ENCODE measurements around the gene PAX2.

Gene PAX2

DNA sequence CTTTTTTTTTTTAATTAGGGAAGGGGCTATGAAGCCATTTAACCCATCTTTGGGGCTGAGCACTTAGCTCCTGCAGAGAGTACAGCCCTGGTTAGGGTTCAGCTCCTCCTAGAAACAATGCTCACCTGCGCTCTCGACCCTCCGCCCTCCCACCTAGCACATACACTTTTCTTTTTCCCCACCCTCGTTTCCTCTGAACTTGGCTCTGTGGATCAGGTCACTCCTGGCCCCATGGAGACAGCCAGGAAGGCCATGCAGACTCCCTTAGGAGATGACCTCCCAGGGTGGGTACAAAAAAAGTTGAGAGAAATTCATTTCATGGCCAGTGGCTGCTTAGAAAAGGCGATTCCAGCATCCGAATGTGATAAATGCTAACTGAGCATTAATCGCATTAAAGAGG lies 15.8 kb downstream of the PAX2 start:
- DNase-seq, result no peak

DNA sequence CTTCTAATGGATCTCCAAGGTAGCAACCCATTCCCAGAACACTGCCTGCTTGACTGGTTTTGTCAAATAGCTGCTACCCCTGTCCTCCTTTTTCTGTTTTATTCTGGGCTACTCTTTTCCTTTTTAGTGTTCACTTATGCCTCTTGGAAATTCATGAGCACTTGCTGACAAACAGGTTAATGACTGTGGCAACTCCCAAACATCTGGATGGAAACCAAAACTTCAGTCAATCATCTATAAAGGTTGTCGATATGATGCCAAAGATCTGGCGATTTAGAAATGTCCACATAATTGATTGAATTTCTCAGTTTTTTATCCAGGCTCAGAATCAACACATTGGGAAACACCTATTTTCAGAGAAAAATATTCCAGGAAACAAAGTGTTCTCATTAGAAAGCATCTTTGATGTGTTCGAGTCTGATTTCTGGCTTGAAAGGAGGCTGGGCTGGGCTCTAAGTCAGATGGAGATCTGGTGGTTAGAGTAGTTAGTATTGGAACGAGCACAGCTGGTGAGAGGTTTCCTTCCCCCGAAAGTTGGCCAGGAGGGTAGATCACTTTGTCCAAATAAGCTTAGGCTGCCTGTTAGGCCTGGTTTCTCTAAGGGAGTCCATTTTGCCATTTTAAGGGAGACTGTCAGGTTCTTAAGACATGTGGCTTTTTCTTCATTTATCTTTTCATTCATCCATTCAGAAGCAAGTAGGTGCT lies 17.8 kb downstream of the PAX2 start:
- DNase-seq, result no peak

DNA sequence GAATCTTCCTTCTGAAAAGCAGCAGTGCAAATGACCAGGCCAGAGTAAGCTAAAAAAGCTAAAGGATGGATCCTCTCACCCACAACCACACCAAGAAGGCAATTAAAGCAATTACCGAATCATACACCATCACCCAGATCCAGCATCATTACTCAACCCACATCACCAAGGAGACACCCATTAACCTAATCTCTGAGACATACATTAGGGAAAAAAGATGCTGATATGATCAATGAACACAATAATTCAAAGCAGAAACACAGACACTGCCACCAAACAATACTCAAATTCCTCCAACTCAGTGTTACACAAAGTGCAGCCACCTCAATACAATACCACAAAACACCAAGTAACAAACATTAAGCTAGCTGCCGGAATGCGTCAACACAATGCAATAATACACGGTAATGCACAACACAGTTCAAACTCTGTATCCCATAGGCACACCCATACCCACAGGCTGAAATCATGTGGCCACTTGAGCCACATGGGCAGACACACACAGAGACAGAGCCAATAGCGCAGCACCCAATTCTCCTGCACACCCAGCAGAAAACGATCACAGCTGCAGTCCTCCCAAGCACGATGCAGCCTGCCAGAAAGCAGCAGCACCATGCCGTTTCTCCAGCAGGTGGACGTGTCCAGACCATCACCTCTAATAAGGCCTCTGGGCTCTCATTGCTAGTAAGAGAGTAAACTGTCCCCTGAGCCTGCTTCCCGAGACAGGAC lies 21.5 kb downstream of the PAX2 start:
- DNase-seq, result no peak

DNA sequence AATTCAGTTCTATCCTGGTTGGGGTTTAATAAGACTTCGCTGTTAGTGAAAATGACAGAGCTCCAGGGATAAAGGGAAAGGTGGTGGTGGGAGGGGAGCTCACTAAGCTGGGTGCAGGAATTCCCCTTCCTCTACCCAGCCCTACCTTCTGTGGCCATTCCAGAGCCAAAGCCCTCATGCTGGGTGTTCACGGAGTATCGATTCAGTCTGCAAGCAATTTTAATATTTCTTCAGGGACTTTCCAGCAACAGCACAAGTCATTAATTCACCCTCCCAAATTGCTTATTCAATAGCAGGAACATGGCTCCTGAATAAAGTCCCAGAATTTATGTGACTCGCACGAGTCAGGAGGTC lies 22.0 kb downstream of the PAX2 start:
- DNase-seq, result no peak

DNA sequence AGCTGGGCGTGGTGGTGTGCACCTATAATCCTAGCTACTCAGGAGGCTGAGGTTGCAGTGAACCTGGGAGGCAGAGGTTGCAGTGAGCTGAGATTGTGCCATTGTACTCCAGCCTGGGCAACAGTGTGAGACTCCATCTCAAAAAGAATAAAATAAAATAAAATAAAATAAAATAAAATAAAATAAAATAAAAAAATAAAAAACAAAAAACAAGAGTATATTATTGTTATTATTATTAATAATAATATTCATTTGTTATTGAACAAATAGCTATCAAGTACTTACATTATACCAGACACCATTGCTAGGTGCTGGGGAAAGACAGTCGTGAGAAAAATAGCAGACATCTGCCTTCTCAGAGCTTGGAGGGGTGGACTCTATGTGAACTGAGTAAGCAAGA lies 24.1 kb downstream of the PAX2 start:
- DNase-seq, result no peak

DNA sequence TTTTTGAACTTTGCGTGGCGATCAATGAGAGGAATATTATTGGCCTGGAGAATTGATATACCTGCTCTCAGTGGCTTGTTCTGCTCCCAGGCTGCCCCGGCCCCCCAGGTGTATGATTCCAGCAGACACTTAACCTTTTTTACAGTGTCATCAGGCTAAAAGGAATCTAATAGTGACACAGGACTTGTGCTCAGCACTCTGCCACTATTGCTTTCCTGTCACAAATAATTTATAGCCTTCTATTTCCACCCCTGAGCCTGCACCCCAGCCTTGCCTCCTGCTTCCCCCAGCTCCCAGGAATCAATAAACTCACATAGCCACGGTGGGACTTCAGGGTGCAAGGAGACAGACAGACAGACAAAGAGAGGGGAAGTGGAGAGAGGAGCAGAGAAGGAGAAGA lies 28.3 kb downstream of the PAX2 start:
- DNase-seq, result no peak

DNA sequence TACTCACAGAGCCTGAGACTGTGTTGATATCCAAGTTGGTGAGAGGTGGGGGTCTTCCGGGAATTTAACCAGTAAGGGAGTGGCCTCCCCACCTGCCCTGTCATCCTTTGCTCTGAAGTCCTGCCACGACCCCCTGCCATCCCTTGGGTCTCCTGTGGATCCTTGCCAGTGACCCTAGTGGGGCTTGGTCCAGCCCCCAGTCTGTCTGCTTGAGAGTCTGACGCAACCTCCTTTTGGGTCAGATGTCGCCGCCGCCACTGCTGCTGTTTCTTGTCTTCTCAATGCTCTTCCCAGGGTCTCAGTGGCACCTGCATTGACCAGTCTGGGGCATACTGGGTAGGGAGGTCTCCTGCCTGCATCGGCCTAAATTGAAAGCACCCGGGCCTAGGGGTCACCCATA lies 28.8 kb downstream of the PAX2 start:
- no peak for DNase-seq

DNA sequence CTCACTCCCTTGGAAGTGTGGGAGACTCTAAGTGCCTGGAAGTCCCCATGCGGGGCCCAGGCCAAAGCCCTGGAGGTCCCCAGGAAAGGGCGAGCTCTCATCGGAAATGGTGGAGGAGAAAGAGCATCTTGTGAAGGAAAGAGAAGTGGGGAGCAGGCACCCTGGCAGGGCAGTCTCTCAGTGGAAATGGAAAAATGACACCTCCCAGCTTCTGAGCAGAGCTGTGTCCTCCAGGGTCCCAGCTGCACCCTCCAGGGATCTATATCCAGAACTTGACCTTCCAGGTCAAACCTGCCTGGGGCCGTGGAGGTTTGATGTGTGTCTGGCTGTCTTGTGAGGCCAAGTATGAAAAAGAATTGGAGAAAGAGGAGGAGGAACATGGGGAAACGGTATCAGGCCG lies 29.5 kb downstream of the PAX2 start:
- DNase-seq, result no peak

DNA sequence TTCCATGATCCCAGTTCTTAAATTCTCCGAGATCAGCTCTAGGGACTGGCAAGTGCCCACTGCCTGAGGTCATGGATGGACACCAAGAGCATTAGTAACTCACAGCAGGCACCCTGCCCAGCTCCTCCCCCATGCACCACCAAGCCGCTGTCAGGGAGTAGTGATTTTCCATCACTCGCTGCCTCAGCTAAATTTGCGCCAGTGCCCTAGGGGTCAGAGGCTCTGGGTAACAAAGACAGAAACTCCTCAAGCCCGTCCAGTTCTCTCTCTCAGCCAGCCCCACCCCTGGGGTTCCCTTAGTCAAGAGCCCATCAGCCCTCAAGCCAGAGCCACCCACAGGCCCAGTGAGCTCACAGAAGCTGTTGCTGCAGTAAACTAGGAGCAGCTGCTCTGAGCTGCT lies 30.0 kb downstream of the PAX2 start:
- no peak for DNase-seq

DNA sequence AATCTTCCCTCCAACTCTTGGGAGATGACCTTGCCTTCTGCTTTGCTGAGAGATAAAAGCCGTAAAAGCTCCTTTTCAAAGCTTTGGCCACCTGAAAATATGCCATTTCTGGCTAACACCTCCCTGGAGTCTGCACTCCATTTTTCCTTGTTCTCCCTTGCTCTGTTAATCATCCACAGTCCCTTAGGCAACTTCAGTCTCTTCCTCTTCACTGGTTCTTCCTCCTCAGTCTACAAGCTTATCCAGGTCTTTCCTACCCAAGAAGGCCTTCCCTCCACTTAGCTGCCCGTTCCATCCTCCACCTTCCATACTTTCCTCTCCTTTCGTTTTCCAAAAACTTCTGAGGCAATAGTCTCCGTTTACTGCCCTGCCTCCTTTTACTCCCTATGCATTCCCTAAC lies 30.5 kb downstream of the PAX2 start:
- DNase-seq, result no peak

DNA sequence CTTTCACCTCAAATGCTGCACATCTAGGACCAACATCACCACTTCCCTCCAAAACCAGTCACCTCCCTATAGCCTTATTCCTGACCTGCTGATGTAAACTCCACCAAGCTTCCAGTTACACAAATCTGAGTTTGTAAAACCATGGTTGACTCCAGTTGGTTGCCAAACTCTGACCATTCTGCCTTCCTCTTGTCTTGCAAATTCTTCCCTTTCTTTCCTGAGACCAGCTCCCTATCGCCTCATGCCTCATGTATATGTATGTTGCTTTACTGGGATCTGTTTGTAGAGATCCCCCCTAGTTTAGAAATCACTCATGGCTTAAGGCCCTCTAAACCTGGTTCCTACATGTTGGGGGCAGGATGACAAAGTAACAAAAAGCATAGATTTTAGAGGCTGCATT lies 31.3 kb downstream of the PAX2 start:
- DNase-seq, result no peak

DNA sequence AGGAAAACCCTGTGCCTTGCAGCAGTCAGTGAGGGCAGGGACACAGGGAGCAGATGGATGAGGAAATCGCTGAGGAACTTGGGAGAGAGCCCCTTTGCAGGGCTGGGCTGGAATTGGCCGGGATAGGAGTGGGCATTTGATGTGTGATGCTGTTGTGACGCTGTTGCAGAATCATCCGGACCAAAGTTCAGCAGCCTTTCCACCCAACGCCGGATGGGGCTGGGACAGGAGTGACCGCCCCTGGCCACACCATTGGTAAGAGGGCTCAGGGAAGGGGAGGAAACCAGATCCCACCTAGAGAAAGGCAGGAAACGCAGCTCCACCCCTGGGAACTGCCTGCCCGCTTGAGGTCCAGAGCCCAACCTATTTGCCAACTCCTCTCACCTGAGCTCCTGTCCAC lies 33.9 kb downstream of the PAX2 start:
- DNase-seq, result no peak

DNA sequence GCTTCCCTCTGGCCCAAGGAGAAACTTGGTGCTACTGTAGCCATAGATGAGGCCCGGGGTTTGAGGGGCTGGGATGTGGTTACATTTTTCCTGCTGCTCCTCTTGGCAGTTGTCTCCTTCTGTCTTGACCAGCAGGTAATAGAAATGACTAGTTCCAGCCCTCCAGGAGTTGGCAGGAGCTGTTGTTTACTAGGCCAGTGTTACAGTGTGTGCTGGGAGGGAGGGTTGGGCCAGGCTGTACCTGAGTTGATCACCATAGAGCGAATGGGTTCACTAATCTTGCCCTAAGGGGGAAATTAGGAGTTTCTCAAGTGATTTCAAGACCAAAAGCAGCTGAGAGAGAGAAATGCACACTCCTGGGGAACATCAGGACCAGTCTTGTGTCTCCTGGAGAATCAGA lies 34.9 kb downstream of the PAX2 start:
- no peak for DNase-seq

DNA sequence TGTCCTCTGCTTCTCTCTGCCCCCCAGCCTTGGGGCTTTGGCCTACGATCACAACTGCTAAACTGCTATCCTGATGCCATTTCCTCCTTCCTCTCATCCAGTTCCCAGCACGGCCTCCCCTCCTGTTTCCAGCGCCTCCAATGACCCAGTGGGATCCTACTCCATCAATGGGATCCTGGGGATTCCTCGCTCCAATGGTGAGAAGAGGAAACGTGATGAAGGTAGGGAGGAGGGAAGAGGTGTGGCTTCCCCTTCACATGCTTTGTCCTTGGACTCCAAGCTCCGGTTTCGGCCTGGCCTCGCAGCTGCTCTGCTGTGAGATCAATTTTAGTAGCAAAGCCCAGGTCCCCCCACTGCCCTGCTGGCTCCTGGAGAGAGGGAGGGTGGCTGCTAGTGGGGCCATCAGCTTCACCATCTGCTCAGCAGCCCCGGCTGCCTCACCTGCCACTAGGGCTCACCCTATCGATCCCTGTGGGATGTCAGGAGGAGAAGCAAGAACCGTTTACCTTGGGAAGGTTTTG lies 35.8 kb downstream of the PAX2 start:
- no peak for DNase-seq

DNA sequence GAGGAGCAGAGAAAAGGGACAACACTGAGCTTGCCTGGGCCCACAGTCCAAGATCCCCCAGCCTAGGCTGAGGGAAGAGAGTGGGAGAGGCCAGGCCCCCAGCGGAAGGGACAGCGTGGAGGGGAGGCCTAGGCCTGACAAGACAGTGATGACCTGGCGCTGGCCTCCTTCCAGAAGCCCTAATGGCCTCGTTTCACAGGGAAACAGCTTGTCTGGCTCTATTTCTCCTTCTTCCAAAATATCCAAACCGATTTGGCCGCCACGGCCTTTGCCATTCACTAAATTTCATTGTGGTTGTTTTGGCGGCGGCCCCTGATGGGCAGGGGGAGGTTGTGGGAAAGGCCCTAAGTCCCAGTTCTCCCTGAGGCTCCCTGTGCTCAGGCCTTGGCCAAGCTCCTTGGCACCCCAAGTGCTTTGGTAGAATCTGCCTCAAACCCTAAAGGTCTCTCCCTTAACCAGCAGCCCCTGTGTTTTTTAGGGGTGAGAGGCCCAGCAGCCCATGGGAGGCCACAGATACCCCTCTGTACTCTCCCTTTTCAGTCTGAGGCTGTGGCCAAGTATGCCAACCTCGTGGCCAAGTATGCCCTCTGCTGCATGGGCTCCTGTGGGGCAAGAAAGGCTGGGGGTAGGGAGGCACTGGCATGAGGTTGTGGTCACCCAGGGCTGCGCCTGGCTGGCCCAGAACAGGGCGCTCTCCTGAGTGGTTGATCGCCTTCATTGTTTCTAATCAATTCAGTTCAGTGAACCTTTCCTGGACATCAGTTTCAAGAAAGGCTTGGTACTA lies 37.3 kb downstream of the PAX2 start:
- no peak for DNase-seq

DNA sequence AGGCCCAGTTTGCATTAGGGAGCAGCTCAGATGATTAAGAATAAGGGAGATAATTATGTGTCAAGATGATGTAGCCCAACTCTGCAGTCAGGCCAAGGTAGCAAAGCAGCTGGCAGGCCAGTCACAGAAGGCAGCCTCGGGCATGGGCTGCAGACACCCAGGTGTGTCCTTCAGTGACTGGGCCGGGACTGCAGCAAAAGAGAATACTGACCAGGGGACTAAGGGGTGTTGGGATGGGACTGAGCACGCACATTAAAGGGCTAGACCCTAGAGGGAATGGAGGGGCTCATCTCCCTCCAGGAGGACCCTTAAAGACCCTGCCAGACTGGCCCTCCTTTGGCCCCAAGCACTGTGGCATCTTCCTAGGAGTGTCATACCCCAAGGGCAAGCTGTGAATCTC lies 38.7 kb downstream of the PAX2 start:
- no peak for DNase-seq

DNA sequence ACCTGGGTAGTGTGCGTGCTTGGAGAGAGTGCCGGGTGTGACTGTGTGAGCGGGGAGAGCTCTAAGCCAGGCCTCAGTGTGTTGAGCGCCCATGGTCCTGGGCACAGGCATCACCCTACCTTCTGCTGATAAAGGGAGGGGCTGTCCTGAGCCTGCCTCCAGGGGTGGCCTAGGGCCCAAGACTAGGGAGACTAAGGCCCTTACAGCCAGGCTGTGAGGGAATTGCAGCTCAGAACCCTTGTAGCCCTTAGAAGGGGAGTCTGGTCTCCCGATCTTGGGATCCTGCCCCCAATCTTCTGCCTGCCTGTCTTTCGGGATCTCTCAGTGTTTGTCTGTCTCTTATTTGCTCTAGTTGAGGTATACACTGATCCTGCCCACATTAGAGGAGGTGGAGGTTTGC lies 41.2 kb downstream of the PAX2 start:
- no peak for DNase-seq

DNA sequence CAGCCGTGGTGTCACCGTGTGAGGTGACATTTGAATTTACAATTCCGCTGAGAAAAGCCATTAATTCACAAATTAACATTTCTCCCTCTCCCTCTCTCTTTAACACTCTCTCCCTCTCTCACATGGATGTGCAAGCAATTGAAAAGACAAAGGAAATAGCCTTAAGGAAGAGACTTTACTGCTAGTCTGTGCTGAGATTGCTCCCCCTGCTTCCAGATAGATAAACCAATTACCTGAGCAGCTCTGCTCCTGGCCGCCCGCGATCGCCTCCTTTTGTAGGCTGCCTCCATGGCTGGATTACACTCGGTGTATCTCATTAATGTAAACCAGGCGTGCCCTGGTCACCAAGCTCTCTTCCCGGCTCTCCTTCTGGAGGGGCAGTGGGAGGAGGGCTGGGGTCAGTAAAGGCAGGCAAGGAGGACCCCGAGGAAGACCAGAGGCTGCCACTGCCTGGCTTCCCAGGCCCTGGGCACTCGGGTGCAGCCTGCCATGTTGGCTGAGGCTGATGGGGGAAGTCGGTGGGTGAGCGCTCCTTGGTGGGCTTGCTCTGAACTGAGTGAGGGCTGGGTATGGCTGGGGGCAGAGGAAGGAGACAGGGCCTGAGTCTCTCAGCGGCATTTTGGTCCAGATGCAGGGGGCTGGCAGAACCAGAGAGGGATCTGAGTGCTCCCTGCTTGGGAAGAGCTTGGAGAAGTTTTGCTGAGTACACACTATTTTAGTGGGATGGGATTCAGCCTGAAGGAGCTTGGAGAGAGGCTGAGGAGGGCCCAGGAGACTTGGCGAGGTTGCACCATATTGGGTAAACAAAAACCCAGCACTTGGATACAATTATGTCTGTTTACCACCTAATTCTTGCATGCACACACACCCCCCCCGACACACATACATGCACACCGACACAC lies 42.9 kb downstream of the PAX2 start:
- DNase-seq, result no peak

DNA sequence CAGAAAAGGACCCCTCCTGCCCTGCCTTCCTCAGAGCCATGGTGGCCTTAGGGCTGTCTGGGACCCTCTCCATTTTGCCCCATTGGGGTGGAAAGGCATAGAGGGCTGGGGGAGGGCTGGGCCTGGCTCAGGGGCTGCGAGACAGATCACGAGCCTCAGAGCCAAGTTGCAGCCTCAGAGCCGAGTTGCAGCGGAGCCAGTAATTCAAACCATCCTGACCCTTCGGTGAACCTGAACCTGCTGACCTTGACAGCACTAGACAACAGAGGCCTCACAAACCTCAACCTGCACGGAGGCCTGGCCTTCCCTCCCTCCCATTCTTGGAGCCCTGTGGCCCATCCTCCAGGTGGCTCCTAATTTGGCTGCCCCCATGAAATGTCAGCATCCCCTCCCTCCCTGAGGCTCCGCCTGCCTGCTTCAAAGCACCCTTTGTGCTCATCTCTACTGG lies 45.4 kb downstream of the PAX2 start:
- no peak for DNase-seq

DNA sequence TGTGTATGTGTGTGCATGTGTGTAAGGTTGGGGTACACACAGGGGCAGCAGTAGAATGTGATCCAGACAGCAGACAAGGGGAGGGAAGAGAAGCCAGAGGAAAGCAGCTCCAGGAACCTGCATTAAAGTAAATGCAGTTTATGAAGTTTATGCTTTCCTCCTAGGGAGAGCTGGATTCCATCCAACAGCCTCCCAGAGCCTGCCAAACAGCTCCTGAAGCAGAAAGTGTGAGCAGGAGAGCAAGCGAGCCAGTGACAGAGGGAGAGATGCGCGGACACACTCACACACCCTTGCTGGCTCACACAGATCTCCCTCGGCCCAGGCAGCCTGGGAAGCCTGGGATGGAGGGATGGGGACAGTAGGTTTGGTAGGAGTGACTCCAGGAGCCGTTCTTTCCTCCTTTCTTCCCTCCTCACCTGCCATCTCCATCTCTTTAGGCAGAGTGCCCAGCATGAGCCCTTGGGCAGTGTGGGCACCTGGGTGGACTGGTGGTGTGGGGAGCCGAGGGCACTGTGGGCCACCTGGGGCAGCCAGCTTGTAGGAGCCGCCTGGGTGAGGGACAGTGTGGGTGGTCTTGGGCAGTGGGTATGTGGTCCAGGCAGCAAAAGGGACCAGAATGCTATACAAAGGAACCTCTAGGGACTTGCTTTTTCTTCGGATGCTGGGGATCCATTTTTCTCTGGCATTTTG lies 46.1 kb downstream of the PAX2 start:
- DNase-seq, result no peak

DNA sequence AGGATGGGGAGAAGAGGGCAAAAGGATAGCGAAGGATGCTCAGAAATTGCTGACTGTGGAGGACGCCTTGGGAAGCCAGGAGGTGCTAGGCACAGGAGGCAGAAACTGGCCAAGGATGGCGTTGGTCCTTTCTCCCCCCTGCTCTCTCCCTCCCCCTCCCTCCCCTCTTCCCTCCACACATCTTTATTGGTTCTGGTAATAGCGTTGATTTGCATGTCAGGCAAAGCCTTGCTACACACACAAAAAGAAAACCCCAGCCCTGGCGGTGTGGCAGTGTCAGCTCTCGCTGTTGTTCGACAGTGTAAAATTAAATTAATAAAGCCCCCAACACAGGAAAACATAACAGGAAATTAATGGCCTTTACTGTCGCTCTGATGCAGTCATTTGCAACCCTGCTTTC lies 47.2 kb downstream of the PAX2 start:
- no peak for DNase-seq

DNA sequence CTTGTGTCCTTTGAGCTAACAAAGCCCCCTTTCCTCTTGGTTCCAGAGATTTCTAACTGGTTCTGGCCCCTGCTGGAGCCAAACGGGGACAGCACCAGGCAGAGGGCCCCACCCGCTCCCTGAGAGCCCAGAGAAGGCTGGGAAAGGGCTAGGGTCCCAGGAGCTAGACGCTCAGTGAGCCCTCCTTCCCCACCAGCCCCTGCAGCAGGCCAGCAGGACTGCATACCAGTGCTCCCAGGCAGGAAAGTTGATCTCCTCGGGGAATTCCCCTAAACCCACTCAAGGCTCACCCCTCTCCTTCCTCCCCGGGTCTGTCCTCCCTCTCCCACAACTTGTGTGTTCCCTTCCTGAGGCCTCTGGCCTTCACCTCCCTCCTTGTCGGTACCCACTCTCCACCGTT lies 47.7 kb downstream of the PAX2 start:
- DNase-seq, result no peak

Measured in CD4-positive, alpha-beta T cell treated with Interleukin-4 for 1 hour (primary cell).